HS-27A (cell line): ENCODE measurements around the gene DOK5.
"Not testable (repeated sequence)": the region's sequence is repeated elsewhere in the genome, so short reads cannot be mapped to it uniquely, and the experiment has no call there.

ENCODE experiments used
- DNase-seq: peaks from one replicate; pipeline ENCODE4 v3.0.0-alpha.2; 2012; ENCODE audit warnings: low read depth, missing footprints

Gene DOK5

GRCh38 chr20:54475334-54476168 lies at the start of gene DOK5:
Gene DOK5 (plus strand): TSS chr20:54475593. CDS start chr20:54475947, 354 bp downstream.
- DNase-seq, result no peak

GRCh38 chr20:54429364-54429763 lies 46.0 kb upstream of the DOK5 start:
- DNase-seq, result no peak

GRCh38 chr20:54431156-54431944 lies 44.0 kb upstream of the DOK5 start:
- DNase-seq, result no peak

DNA sequence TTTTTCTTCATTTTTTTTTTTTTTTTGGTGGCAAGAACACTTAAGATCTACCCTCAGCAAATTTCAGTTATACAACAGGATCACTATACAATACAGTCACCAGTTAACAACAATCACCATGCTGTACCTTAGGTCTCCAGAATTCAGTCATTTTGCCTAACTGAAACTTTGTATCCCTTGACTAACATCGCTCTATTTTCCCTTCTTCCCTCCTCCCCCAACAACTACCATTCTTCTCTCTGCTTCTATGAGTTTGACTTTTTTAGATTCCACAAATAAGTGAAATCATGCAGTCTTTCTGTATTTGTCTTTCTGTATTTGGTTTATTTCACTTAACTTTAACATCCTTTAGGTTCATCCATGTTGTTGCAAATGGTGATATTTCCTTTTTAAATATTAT lies 42.4 kb upstream of the DOK5 start:
- no peak for DNase-seq

DNA sequence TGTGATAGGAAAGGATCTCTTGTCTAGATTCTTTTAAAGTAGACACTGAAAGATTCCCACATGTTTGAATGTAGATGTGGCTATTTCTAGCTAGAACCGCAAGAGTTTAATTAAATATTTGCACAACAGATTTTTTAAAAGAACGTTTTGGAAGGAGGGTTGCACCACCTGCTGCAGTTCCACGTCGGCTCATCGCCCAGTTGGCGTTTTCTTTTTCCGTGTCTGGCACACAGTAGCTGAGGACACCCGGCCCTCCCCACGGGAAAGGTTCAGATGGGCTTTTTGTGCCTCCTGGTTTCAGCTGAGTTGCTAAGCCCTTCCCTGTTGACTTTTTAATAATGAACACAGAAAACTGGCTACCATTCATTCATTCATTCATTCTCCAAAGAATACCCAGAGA lies 41.8 kb upstream of the DOK5 start:
- no peak for DNase-seq

DNA sequence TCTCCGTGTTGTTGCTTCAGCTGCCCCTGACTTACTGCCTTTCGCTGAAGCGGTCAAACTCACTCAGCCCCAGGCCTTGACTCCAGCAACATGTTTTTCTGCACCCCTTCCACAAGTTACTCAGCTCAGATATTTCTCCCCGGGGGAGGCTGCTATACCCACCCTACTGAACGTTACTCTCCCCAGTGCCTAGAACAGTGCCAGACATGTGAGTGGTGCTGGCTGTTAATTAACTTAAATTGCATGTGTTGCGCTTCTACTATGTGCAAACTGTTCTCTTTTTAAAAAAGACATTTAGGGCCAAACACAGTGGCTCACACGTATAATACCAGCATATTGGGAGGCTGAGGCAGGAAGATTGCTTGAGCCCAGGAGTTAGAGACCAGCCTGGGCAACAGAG lies 41.2 kb upstream of the DOK5 start:
- DNase-seq, result no peak

GRCh38 chr20:54435015-54435414 lies 40.4 kb upstream of the DOK5 start:
- no peak for DNase-seq

DNA sequence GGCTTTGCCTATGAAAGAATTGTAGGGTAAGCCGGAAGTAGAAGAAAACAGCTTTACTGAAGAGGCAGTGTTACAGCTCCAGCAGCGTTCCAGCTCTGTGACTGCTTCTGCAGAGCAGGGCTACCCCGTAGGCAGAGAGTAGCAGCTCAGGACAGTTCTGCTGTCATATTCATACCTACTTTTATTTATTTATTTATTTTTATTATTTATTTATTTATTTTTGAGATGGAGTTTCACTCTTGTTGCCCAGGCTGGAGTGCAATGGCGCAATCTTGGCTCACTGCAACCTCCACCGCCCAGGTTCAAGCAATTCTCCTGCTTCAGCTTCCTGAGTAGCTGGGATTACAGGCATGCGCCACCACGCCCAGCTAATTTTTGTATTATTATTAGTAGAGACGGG lies 39.0 kb upstream of the DOK5 start:
- DNase-seq, result not testable (repeated sequence)

- no peak for DNase-seq
Observed at GRCh38 chr20:54438166-54438565, 37.2 kb upstream of the DOK5 start.

DNA sequence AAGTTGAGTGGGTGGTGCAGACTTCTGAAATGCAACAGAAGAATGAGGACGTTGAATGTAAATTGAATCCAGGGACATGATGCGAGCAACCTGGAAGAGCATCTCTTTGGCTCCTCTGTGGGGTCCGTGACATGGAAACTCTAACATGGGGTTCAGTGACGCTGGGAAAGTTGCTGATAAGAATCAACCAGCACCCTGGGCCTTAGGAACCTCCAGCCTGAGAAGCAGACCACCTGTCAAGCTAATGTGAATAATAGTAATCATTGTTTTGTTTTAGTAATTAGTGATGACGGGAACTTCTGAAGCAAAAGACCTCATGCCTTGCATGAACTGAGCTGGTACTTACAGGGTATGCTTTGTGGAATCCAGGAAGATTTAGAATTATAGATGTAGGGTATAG lies 25.2 kb upstream of the DOK5 start:
- no peak for DNase-seq

DNA sequence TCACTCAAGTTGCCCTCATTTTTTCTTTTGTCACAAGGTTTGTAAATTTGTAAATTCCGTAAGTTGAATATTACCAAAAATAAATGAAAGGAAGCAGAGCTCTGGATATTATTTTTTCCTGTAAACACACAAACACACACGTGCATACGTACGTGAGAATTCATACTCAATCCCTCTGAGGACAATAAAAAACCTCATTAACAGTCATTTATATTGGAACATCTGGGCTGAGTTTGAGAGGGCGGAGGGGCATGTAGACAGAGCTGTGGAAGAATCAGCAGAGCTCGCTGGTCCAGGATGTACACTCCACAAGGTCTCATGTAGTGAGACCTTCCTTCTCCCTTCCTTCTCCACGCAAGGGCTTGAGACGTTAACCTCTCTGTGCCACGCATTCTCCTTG lies 24.2 kb upstream of the DOK5 start:
- no peak for DNase-seq

DNA sequence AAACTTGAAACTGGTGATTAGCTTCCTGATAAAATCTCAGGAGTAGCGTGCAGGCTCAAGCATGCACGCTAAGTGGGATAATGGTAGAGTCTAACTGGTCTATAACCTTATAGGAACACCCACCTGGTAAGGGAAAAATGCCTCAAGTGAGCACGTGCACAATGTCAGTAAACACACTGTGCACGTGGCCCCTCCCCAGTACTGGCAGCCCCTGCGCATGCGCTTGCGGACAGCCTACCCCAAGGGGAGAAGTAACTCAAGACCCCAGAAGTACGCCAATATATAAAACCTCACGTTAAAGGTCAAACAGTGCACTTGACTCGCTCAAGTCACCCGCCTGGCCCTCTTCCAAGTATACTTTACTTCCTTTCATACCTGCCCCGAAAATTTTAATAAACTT lies 23.1 kb upstream of the DOK5 start:
- no peak for DNase-seq

DNA sequence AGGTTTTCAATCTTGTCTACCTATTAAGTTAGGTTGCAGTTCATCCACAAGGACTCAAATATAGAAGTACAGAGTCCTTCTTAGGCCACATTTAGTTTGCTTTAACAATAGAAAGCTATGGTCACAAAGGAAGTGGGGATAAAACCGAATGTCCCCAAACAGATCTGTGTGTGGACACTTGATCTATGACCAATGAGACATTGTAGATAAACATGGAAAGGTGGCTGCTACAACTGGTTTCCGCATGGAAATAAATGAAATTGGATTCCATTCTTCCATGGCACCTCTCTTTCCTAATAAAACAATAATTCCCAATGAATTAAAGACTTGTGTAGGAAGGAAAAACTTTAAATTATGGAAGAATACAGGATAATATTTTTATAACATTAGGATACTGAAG lies 20.4 kb upstream of the DOK5 start:
- DNase-seq, result no peak

- DNase-seq, result no peak
Observed at GRCh38 chr20:54456423-54456822, 19.0 kb upstream of the DOK5 start.

GRCh38 chr20:54456961-54457360 lies 18.4 kb upstream of the DOK5 start:
- DNase-seq, result no peak

DNA sequence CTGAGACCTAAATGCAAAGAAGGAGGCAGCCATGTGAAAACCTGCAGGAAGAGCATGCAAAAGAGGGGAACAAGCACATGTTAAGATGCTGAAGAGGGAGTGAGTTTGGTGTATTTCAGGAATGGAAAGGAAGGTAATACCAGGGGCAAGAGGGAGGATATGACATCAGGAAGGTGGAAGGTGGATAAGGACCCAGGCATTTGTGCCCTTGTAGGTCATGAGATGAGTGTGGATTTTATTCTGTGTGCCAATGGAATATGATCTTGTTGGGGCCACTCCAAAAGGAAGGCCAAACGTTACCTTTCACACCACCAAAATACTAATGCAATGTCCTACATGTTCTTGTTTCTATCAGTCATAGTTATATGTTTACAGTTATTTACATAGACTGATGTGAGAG lies 17.2 kb upstream of the DOK5 start:
- no peak for DNase-seq

- no peak for DNase-seq
Observed at GRCh38 chr20:54459279-54459678, 16.1 kb upstream of the DOK5 start.

GRCh38 chr20:54464003-54464402 lies 11.4 kb upstream of the DOK5 start:
- no peak for DNase-seq

DNA sequence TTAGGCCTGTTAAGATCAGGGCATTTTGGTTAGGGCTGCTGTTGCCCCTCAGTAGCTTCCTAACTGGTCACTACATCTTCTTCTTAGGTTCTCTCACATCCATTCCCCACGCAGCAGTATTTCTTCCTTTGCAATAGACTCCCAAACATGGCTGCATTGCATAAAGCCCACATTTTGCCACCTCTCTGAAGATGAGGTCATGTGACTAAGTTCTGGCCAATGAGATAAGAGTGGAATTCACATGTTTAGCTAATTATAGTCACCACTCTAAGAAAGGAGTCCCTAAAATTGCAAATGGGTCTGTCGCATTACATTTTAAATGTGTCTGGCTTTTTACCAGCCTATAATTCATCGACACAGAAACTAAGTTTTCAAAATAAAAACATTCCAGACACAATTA lies 9.3 kb upstream of the DOK5 start:
- DNase-seq, result no peak

GRCh38 chr20:54467622-54468021 lies 7.8 kb upstream of the DOK5 start:
- no peak for DNase-seq

DNA sequence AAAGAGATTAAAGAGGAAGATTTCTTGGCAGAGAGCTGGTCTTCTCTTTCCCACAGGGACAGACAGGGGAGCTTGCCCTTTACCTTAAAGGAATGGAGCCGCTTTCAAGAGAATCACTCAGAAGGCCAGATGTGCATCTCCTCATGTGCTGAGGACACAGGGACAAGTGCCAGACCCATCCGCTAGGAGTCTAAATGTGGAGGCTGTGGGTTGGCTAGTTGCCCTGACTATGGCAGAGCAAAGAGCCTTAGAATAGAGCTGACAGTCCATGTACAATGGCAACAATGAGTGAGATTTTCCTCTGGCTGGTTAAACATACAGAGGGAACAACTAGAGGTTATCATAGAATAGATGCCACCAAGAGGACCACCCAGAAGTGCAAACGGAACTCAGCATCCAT lies 7.3 kb upstream of the DOK5 start:
- no peak for DNase-seq

DNA sequence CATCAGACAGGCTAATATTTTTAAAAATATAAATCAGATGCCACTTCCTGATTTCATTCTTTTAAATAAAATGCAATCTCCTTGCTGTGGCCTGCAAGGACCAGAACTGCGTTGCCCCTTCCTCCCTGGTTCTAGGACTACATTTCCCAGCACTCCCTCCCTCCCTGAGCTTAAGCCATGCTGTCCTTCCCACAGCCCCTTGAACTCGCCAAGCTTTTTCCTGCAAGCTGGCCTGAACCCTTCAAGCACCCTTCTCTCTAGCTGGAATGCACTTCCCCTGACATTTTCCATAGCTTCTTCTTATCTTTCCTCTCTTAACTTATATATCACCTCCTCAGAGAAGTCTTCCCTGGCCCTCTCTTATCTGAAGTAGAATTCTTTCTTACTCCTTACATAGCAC lies 6.1 kb upstream of the DOK5 start:
- DNase-seq, result no peak

- DNase-seq, result no peak
Observed at GRCh38 chr20:54469952-54470351, 5.4 kb upstream of the DOK5 start.

DNA sequence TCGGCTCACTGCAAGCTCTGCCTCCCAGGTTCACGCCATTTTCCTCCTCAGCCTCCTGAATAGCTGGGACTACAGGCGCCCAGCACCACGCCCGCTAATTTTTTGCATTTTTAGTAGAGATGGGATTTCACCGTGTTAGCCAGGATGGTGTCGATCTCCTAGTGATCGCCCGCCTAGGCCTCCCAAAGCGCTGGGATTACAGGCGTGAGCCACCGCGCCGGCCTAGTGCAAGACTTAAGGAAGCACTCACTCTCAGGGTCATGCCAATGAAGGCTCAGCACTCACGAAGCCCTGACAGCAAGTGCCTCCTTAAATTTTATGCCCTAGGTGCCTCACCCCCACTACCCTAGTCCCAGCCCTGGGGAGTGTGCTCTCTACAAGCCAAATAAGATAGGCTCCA lies 4.7 kb upstream of the DOK5 start:
- DNase-seq, result no peak
